HK-2 (cell line): ENCODE data around the gene ZNF627.
A peak's percentile ranks its signal among the peaks of the same experiment; 100 is the strongest.
"Not testable (repeated sequence)": the region's sequence is repeated elsewhere in the genome, so short reads cannot be mapped to it uniquely, and the experiment has no call there.

Experiments
- DNase-seq: peaks from one replicate; pipeline ENCODE4 v3.0.0-alpha.2; 2018; ENCODE audit not compliant: unreplicated experiment

ZNF627 gene

GRCh38 chr19:11624069-11624463, 26.8 kb downstream of the ZNF627 start:
- DNase-seq = no peak

GRCh38 chr19:11626252-11626651, 29.0 kb downstream of the ZNF627 start:
- DNase-seq = no peak

GRCh38 chr19:11633223-11633622, 35.9 kb downstream of the ZNF627 start:
- no peak for DNase-seq

GRCh38 chr19:11634018-11634662, 36.9 kb downstream of the ZNF627 start:
- DNase-seq = not testable (repeated sequence)

GRCh38 chr19:11639245-11639601, 41.9 kb downstream of the ZNF627 start:
- DNase-seq = no peak

- peak; percentile 98 for DNase-seq
Observed at GRCh38 chr19:11639602-11640471, 42.6 kb downstream of the ZNF627 start.

GRCh38 chr19:11641244-11641643, 44.0 kb downstream of the ZNF627 start:
- no peak for DNase-seq

GRCh38 chr19:11642902-11643301, 45.6 kb downstream of the ZNF627 start:
- no peak for DNase-seq

GRCh38 chr19:11649941-11650340, 52.7 kb downstream of the ZNF627 start:
- DNase-seq = no peak

- DNase-seq = no peak
Observed at GRCh38 chr19:11651062-11651461, 53.8 kb downstream of the ZNF627 start.

- DNase-seq = no peak
Observed at GRCh38 chr19:11652056-11652455, 54.8 kb downstream of the ZNF627 start.

GRCh38 chr19:11652492-11652891, 55.2 kb downstream of the ZNF627 start:
- DNase-seq = no peak

GRCh38 chr19:11656535-11656934, 59.3 kb downstream of the ZNF627 start:
- DNase-seq = no peak

- no peak for DNase-seq
Observed at GRCh38 chr19:11657307-11657706, 60.0 kb downstream of the ZNF627 start.

- peak; percentile 30 for DNase-seq
Observed at GRCh38 chr19:11658970-11659369, 61.7 kb downstream of the ZNF627 start.

- DNase-seq = no peak
Observed at GRCh38 chr19:11659612-11660011, 62.3 kb downstream of the ZNF627 start.

GRCh38 chr19:11662278-11662677, 65.0 kb downstream of the ZNF627 start:
- DNase-seq = no peak

GRCh38 chr19:11663181-11663591, 65.9 kb downstream of the ZNF627 start:
- DNase-seq = no peak
